Measurements from ENCODE around the gene DUSP19. TPM values are rescaled to one million over a fixed set of nuclear protein-coding genes. Genes with fewer than 3 reads are reported as not detected.

The DUSP19 gene
- total RNA-seq, 1 donor from 2014 or later: 6.2 TPM

- TF ChIP-seq, protein P1, sequence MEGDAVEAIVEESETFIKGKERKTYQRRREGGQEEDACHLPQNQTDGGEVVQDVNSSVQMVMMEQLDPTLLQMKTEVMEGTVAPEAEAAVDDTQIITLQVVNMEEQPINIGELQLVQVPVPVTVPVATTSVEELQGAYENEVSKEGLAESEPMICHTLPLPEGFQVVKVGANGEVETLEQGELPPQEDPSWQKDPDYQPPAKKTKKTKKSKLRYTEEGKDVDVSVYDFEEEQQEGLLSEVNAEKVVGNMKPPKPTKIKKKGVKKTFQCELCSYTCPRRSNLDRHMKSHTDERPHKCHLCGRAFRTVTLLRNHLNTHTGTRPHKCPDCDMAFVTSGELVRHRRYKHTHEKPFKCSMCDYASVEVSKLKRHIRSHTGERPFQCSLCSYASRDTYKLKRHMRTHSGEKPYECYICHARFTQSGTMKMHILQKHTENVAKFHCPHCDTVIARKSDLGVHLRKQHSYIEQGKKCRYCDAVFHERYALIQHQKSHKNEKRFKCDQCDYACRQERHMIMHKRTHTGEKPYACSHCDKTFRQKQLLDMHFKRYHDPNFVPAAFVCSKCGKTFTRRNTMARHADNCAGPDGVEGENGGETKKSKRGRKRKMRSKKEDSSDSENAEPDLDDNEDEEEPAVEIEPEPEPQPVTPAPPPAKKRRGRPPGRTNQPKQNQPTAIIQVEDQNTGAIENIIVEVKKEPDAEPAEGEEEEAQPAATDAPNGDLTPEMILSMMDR (conservative IDR thresholded peaks at IDR 0.05): no peak
- Mint-ChIP-seq H3K4me3 (no peak overlapping the region), H3K9me3 (no peaks in the 10 kb centered on the region), H3K36me3 (peaks cover 14% of the 10 kb centered on the region), H3K4me1 (ENCODE audit: unreplicated experiment) (no peaks in the 10 kb centered on the region), H3K27me3 (no peaks in the 10 kb centered on the region), H3K27ac (no peak overlapping the region)
- DNase-seq (ENCODE audit: extremely low spot score, unreplicated experiment): no peak
Measured at GRCh38 chr2:183134016-183134415, 55.5 kb downstream of the DUSP19 start.

DNA sequence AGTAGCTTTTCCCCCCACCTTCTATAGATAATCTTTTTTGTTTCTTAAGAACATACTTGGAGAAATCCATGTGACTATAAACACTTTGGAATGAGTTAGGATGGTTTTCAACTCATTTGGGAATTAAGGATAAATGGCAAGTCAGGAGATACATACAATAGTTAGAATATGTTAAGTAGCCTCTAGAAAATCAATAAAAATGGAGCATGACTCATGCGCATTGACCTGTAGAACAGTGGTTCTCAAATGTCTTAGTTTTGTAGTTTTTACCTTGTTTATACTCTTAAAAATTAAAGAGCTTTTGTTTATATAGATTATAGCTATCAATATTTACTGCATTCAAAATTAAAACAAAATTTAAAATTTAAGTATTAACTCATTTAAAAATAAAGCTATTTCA lies 70.4 kb downstream of the DUSP19 start:
- H3K27ac Mint-ChIP-seq: no peak overlapping the region
- TF ChIP-seq, protein P1 (conservative IDR thresholded peaks at IDR 0.05): no peak
- H3K9me3 Mint-ChIP-seq: peaks cover 5% of the 10 kb centered on the region
- no peaks in the 10 kb centered on the region for H3K27me3 Mint-ChIP-seq
- DNase-seq (ENCODE audit: extremely low spot score, unreplicated experiment): no peak
- peaks cover 54% of the 10 kb centered on the region for H3K36me3 Mint-ChIP-seq
- no peak overlapping the region for H3K4me3 Mint-ChIP-seq
- no peaks in the 10 kb centered on the region for H3K4me1 Mint-ChIP-seq (ENCODE audit: unreplicated experiment)

DNA sequence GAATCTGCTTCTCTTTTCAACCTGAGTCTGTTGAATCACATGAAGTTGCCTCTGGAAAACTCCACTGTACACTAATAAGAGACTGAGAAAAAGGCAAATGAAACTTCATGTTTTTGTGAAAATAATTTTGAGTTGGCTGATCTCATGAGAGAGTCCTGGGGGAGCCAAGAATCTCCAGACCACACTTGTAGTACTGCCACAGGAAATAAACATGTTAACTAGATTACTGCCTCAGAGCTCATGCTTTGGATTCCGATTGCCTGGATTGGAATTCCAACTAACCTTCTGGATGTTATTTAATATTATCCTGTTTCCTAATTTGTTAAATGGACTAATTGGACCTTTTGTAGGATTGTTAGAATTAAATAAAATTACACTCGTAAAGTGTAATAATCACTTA lies 70.9 kb downstream of the DUSP19 start:
- Mint-ChIP-seq H3K36me3 (peaks cover 54% of the 10 kb centered on the region), H3K4me1 (ENCODE audit: unreplicated experiment) (no peaks in the 10 kb centered on the region), H3K4me3 (no peak overlapping the region), H3K9me3 (peaks cover 5% of the 10 kb centered on the region), H3K27me3 (no peaks in the 10 kb centered on the region), H3K27ac (no peak overlapping the region)
- no peak for DNase-seq (ENCODE audit: extremely low spot score, unreplicated experiment)
- TF ChIP-seq, protein P1 (conservative IDR thresholded peaks at IDR 0.05): no peak

Other genes starting within 250 kb of the DUSP19 start
- gene FRZB, start 212.1 kb upstream of the DUSP19 start, total RNA-seq (ENCODE audit: low replicate concordance): 3.6 and 17.1 TPM in 2 replicates
- gene NCKAP1, start 40.3 kb upstream of the DUSP19 start, total RNA-seq (ENCODE audit: low replicate concordance): 104 and 131 TPM in 2 replicates
- 14.4 and 24.4 TPM in 2 replicates for gene NUP35, start 45.7 kb downstream of the DUSP19 start, total RNA-seq (ENCODE audit: low replicate concordance)

Data from type B pancreatic cell (in vitro differentiated cells).